NCI-H187 treated with DMSO at 0.1 percent for 48 hours (cell line): ENCODE data around the gene SKI.
"Not testable (repeated sequence)": the region's sequence is repeated elsewhere in the genome, so short reads cannot be mapped to it uniquely, and the experiment has no call there.

Experiments
- DNase-seq: peaks from one replicate; lab custom pipeline; 2025; lab: John Stamatoyannopoulos, UW

SKI gene

GRCh38 chr1:2260917-2261316 is 32.8 kb downstream of the SKI start:
- no peak for DNase-seq

- not testable (repeated sequence) for DNase-seq
Observed at GRCh38 chr1:2261476-2262395, 33.6 kb downstream of the SKI start.

- DNase-seq: no peak
Observed at GRCh38 chr1:2266301-2266975, 38.3 kb downstream of the SKI start.

GRCh38 chr1:2267051-2267830 is 39.1 kb downstream of the SKI start:
- DNase-seq: no peak

GRCh38 chr1:2267862-2268261 is 39.7 kb downstream of the SKI start:
- DNase-seq: no peak

GRCh38 chr1:2268285-2269056 is 40.4 kb downstream of the SKI start:
- no peak for DNase-seq

- no peak for DNase-seq
Observed at GRCh38 chr1:2269193-2269921, 41.2 kb downstream of the SKI start.

GRCh38 chr1:2269922-2270259 is 41.8 kb downstream of the SKI start:
- no peak for DNase-seq

GRCh38 chr1:2270260-2271100 is 42.4 kb downstream of the SKI start:
- no peak for DNase-seq

GRCh38 chr1:2271211-2271721 is 43.1 kb downstream of the SKI start:
- no peak for DNase-seq

GRCh38 chr1:2271841-2272655 is 43.9 kb downstream of the SKI start:
- no peak for DNase-seq

GRCh38 chr1:2272686-2273400 is 44.7 kb downstream of the SKI start:
- DNase-seq: no peak

- no peak for DNase-seq
Observed at GRCh38 chr1:2273401-2274090, 45.4 kb downstream of the SKI start.

GRCh38 chr1:2274231-2274928 is 46.3 kb downstream of the SKI start:
- no peak for DNase-seq

GRCh38 chr1:2274929-2275475 is 46.9 kb downstream of the SKI start:
- no peak for DNase-seq

GRCh38 chr1:2275796-2276536 is 47.8 kb downstream of the SKI start:
- DNase-seq: no peak
